HG03064 (cell line): ENCODE measurements around the gene LHFPL2.

ENCODE experiments used
- ATAC-seq: cut with Tn5 transposase; IDR thresholded peaks from one replicate; pipeline ENCODE4 v1.9.1; 2021; ENCODE audit warnings: low read depth; ENCODE audit not compliant: unreplicated experiment

Gene LHFPL2

GRCh38 chr5:78552729-78553342 is 95.7 kb downstream of the LHFPL2 start:
- no peak for ATAC-seq

- ATAC-seq = no peak
Observed at GRCh38 chr5:78550891-78551290, 97.7 kb downstream of the LHFPL2 start.

GRCh38 chr5:78549043-78549442 is 99.5 kb downstream of the LHFPL2 start:
- ATAC-seq = no peak

GRCh38 chr5:78547731-78548615 is 100.6 kb downstream of the LHFPL2 start:
- no peak for ATAC-seq

GRCh38 chr5:78547183-78547582 is 101.4 kb downstream of the LHFPL2 start:
- ATAC-seq = no peak

- ATAC-seq = no peak
Observed at GRCh38 chr5:78546276-78546996, 102.1 kb downstream of the LHFPL2 start.

GRCh38 chr5:78545406-78545805 is 103.2 kb downstream of the LHFPL2 start:
- ATAC-seq = no peak

- ATAC-seq = no peak
Observed at GRCh38 chr5:78544561-78545201, 103.9 kb downstream of the LHFPL2 start.

GRCh38 chr5:78543916-78544315 is 104.7 kb downstream of the LHFPL2 start:
- no peak for ATAC-seq

- ATAC-seq = no peak
Observed at GRCh38 chr5:78543292-78543691, 105.3 kb downstream of the LHFPL2 start.

- no peak for ATAC-seq
Observed at GRCh38 chr5:78542321-78542840, 106.2 kb downstream of the LHFPL2 start.

GRCh38 chr5:78541086-78541654 is 107.4 kb downstream of the LHFPL2 start:
- no peak for ATAC-seq

- no peak for ATAC-seq
Observed at GRCh38 chr5:78540335-78541085, 108.1 kb downstream of the LHFPL2 start.

- ATAC-seq = no peak
Observed at GRCh38 chr5:78538240-78538850, 110.2 kb downstream of the LHFPL2 start.

GRCh38 chr5:78537821-78538220 is 110.8 kb downstream of the LHFPL2 start:
- ATAC-seq = no peak

- no peak for ATAC-seq
Observed at GRCh38 chr5:78537411-78537810, 111.2 kb downstream of the LHFPL2 start.

- ATAC-seq = no peak
Observed at GRCh38 chr5:78536661-78537196, 111.8 kb downstream of the LHFPL2 start.

- ATAC-seq = no peak
Observed at GRCh38 chr5:78534905-78535200, 113.7 kb downstream of the LHFPL2 start.
